ENCODE measurements around the gene STMN3.

DNA sequence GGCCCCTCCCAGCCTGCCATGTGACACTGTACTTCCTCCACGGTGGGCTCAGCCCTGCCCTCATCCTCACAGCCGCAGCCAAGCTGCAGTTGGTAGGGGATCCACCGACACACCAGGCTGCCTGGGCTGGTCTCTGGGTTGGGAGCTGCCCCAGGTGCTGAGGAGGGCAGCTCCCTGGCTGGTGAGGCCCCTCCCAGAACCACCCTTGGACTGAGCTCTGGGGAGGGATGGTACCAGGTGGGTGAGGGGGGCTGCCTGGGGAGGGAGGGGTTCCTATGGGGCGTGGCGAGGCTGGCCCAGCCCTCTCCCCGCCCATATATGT lies 43.0 kb upstream of the STMN3 start:
- TF ChIP-seq CTCF (IDR thresholded peaks at IDR 0.05) (no peak), POLR2A (IDR thresholded peaks at IDR 0.05) (peak; percentile 5)
